GM12874 (cell line): Measurements from ENCODE around the gene CTNNA2.

Source experiments
- CTCF ChIP-seq: IDR thresholded peaks from 2 replicates; pipeline ENCODE4 v1.5.1; 2011; ENCODE audit warnings: low read depth, mild to moderate bottlenecking, control low read depth, low read length, moderate library complexity; ENCODE audit not compliant: insufficient read depth

CTNNA2 gene

GRCh38 chr2:79721061-79721460 lies 208.2 kb downstream of the CTNNA2 start:
- no peak for TF ChIP-seq CTCF

- no peak for TF ChIP-seq CTCF
Measured at GRCh38 chr2:79721966-79722365, 209.1 kb downstream of the CTNNA2 start.

- TF ChIP-seq CTCF, result no peak
Measured at GRCh38 chr2:79723830-79724229, 211.0 kb downstream of the CTNNA2 start.

- no peak for TF ChIP-seq CTCF
Measured at GRCh38 chr2:79729532-79729931, 216.7 kb downstream of the CTNNA2 start.

GRCh38 chr2:79734518-79734917 lies 221.7 kb downstream of the CTNNA2 start:
- TF ChIP-seq CTCF, result no peak

- TF ChIP-seq CTCF, result no peak
Measured at GRCh38 chr2:79740879-79741443, 228.1 kb downstream of the CTNNA2 start.

- no peak for TF ChIP-seq CTCF
Measured at GRCh38 chr2:79750321-79750720, 237.5 kb downstream of the CTNNA2 start.

GRCh38 chr2:79757526-79757925 lies 244.7 kb downstream of the CTNNA2 start:
- TF ChIP-seq CTCF, result no peak
